CD4-positive, alpha-beta memory T cell (primary cell): ENCODE results near the gene MMP24OS. TPM values are rescaled to one million over a fixed set of nuclear protein-coding genes. Genes with fewer than 3 reads are reported as not detected.

Experiments used
- CTCF ChIA-PET: fragments of 350-600 bp; sonication (Branson Sonifier 250); formaldehyde crosslinking; loops from one replicate; lab custom pipeline; 2021; ENCODE audit warnings: inconsistent platforms; ENCODE audit not compliant: partially characterized antibody; lab: Charles Lee
- POLR2A ChIA-PET: fragments of 350-600 bp; sonication (Branson Sonifier 250); formaldehyde crosslinking; loops from one replicate; lab custom pipeline; 2021; ENCODE audit not compliant: partially characterized antibody; lab: Charles Lee
- DNase-seq, 5 donors: peaks; one replicate each; pipeline versions ENCODE4 v3.0.0 to v3.0.0-alpha.2; 2020 to 2022; ENCODE audit warnings: mixed read lengths in 1 of 5
- H3K27ac ChIP-seq: one replicate; pipeline ENCODE4 v1.7.0; 2013; ENCODE audit warnings: low read depth, low read length
- H3K27me3 ChIP-seq: 2 replicates; pipeline ENCODE4 v1.7.0; 2013; ENCODE audit warnings: mild to moderate bottlenecking, low read length, moderate library complexity; ENCODE audit not compliant: insufficient read depth
- H3K36me3 ChIP-seq: 2 replicates; pipeline ENCODE4 v1.7.0; 2013; ENCODE audit warnings: mild to moderate bottlenecking, low read length, moderate library complexity; ENCODE audit not compliant: insufficient read depth
- H3K4me1 ChIP-seq: 2 replicates; pipeline ENCODE4 v1.7.0; 2013; ENCODE audit warnings: mild to moderate bottlenecking, low read length, moderate library complexity; ENCODE audit not compliant: insufficient read depth
- H3K4me3 ChIP-seq, 2 donors: one replicate each; pipeline ENCODE4 v1.7.0; 2013; ENCODE audit warnings: low read length in 2 of 2, mild to moderate bottlenecking in 1 of 2
- H3K9me3 ChIP-seq, 2 donors: one replicate each; pipeline ENCODE4 v1.7.0; 2013; ENCODE audit warnings: low read length in 2 of 2, control low read depth in 1 of 2; ENCODE audit not compliant: control insufficient read depth in 1 of 2
- H3K27ac Mint-ChIP-seq, 7 donors: one replicate each; pipeline ENCODE4 v1.8.0; 2020 to 2021; ENCODE audit warnings: mixed read lengths in 7 of 7, mild to moderate bottlenecking in 6 of 7, inconsistent platforms in 3 of 7, moderate library complexity in 3 of 7
- H3K27me3 Mint-ChIP-seq, 2 donors: one replicate each; pipeline ENCODE4 v1.8.0; 2020 to 2021; ENCODE audit warnings: mixed read lengths in 2 of 2
- H3K36me3 Mint-ChIP-seq, 2 donors: one replicate each; pipeline ENCODE4 v1.8.0; 2020 to 2021; ENCODE audit warnings: mixed read lengths in 2 of 2, inconsistent platforms in 1 of 2, mild to moderate bottlenecking in 1 of 2
- H3K4me1 Mint-ChIP-seq, 4 donors: one replicate each; pipeline ENCODE4 v1.8.0; 2020 to 2021; ENCODE audit warnings: mixed read lengths in 4 of 4, mild to moderate bottlenecking in 1 of 4
- H3K4me3 Mint-ChIP-seq, 8 donors: one replicate each; pipeline ENCODE4 v1.8.0; 2020 to 2021; ENCODE audit warnings: mixed read lengths in 8 of 8, mild to moderate bottlenecking in 7 of 8, moderate library complexity in 6 of 8, inconsistent platforms in 3 of 8
- H3K9me3 Mint-ChIP-seq, 8 donors: one replicate each; pipeline ENCODE4 v1.8.0; 2020 to 2021; ENCODE audit warnings: mixed read lengths in 8 of 8, mild to moderate bottlenecking in 5 of 8, inconsistent platforms in 3 of 8, moderate library complexity in 1 of 8
- intact Hi-C: fragments of 100-400 bp; cut with micrococcal nuclease; formaldehyde crosslinking; loops from one replicate; pipeline ENCODE4 v1.15.1; 2023
- polyA plus RNA-seq, 2 donors: library from polyadenylated mRNA; unstranded; fragments of 300-500 nt; fragmentation: Illumina TruSeq; gene quantifications; one replicate each; pipeline ENCODE4 v1.2.3, GENCODE V29; 2021
- total RNA-seq, 2 experiments: library from RNA; stranded (reverse); gene quantifications; one replicate each; pipeline ENCODE4 v1.2.3, GENCODE V29; 2021

MMP24OS gene
- total and polyA plus RNA-seq, 4 experiments from 2014 or later: 4.4 to 91.6 (median 47.0) TPM

- intact Hi-C loops: no loop called here
- Mint-ChIP-seq H3K27ac (peak overlapping the region in 5 of 7 donors; percentile 1 to 94 (median 82)), H3K36me3 (peaks cover 13 to 18% of the 10 kb centered on the region in 2 donors), H3K4me1 (peaks cover 10 to 18% (median 11%) of the 10 kb centered on the region in 4 donors), H3K27me3 (no peaks in the 10 kb centered on the region), H3K4me3 (no peak overlapping the region), H3K9me3 (peaks cover 0 to 1% (median 0%) of the 10 kb centered on the region in 8 donors)
- CTCF ChIA-PET: interaction anchor here (1.8 kb wide), 1 partner anchor 12 kb away, joined by 6 read pairs; no protein-coding TSS in a partner anchor
- H3K4me3 ChIP-seq: no peak overlapping the region
- H3K4me1 ChIP-seq: peaks cover 3% of the 10 kb centered on the region
- DNase-seq: no peak
- no peak overlapping the region for H3K27ac ChIP-seq
- POLR2A ChIA-PET: no interaction called here
- no peaks in the 10 kb centered on the region for H3K27me3 ChIP-seq
- H3K9me3 ChIP-seq: no peaks in the 10 kb centered on the region
- H3K36me3 ChIP-seq: no peaks in the 10 kb centered on the region
Observed at GRCh38 chr20:35314816-35315631, 37.1 kb upstream of the MMP24OS start.

- Mint-ChIP-seq H3K27ac (peak overlapping the region in 3 of 7 donors; percentile 35 to 61 (median 53)), H3K4me3 (no peak overlapping the region), H3K9me3 (no peaks in the 10 kb centered on the region), H3K36me3 (peaks cover 13 to 27% of the 10 kb centered on the region in 2 donors), H3K27me3 (no peaks in the 10 kb centered on the region), H3K4me1 (peaks cover 10 to 12% (median 10%) of the 10 kb centered on the region in 4 donors)
- Histone ChIP-seq H3K4me1 (peaks cover 3% of the 10 kb centered on the region), H3K27me3 (no peaks in the 10 kb centered on the region), H3K36me3 (no peaks in the 10 kb centered on the region), H3K9me3 (no peaks in the 10 kb centered on the region), H3K4me3 (no peak overlapping the region), H3K27ac (no peak overlapping the region)
- POLR2A ChIA-PET: no interaction called here
- CTCF ChIA-PET: no interaction called here
- no peak for DNase-seq
- intact Hi-C loops: no loop called here
Observed at GRCh38 chr20:35312318-35312717, 34.4 kb upstream of the MMP24OS start.

- intact Hi-C loops: no loop called here
- POLR2A ChIA-PET: no interaction called here
- CTCF ChIA-PET: no interaction called here
Observed at GRCh38 chr20:35311822-35312221, 33.9 kb upstream of the MMP24OS start.

GRCh38 chr20:35311409-35311808, 33.5 kb upstream of the MMP24OS start:
- H3K36me3 ChIP-seq: no peaks in the 10 kb centered on the region
- H3K4me1 ChIP-seq: peaks cover 3% of the 10 kb centered on the region
- H3K4me3 ChIP-seq: no peak overlapping the region
- H3K27ac ChIP-seq: no peak overlapping the region
- H3K27ac Mint-ChIP-seq: no peak overlapping the region
- POLR2A ChIA-PET: no interaction called here
- DNase-seq: no peak
- H3K4me1 Mint-ChIP-seq: peaks cover 10 to 12% (median 10%) of the 10 kb centered on the region in 4 donors
- H3K9me3 ChIP-seq: no peaks in the 10 kb centered on the region
- intact Hi-C loops: no loop called here
- H3K27me3 ChIP-seq: no peaks in the 10 kb centered on the region
- no peaks in the 10 kb centered on the region for H3K9me3 Mint-ChIP-seq
- no peak overlapping the region for H3K4me3 Mint-ChIP-seq
- H3K36me3 Mint-ChIP-seq: peaks cover 13 to 29% of the 10 kb centered on the region in 2 donors
- H3K27me3 Mint-ChIP-seq: no peaks in the 10 kb centered on the region
- CTCF ChIA-PET: interaction anchor here (1.2 kb wide), 1 partner anchor 18 kb away, joined by 3 read pairs; no protein-coding TSS in a partner anchor

More at GRCh38 chr20:35311822-35312221, 33.9 kb upstream of the MMP24OS start:
- no peak for DNase-seq
- Histone ChIP-seq H3K9me3 (no peaks in the 10 kb centered on the region), H3K4me3 (no peak overlapping the region), H3K4me1 (peaks cover 3% of the 10 kb centered on the region), H3K36me3 (no peaks in the 10 kb centered on the region), H3K27ac (no peak overlapping the region), H3K27me3 (no peaks in the 10 kb centered on the region)
- H3K4me1 Mint-ChIP-seq: peaks cover 10 to 12% (median 10%) of the 10 kb centered on the region in 4 donors
- H3K36me3 Mint-ChIP-seq: peaks cover 13 to 27% of the 10 kb centered on the region in 2 donors
- no peaks in the 10 kb centered on the region for H3K9me3 Mint-ChIP-seq
- H3K27me3 Mint-ChIP-seq: no peaks in the 10 kb centered on the region
- no peak overlapping the region for H3K4me3 Mint-ChIP-seq
- no peak overlapping the region for H3K27ac Mint-ChIP-seq

GRCh38 chr20:35307666-35308653, 30.0 kb upstream of the MMP24OS start:
- Mint-ChIP-seq H3K4me1 (peaks cover 6 to 10% (median 7%) of the 10 kb centered on the region in 4 donors), H3K36me3 (peaks cover 8 to 27% of the 10 kb centered on the region in 2 donors), H3K9me3 (no peaks in the 10 kb centered on the region), H3K27me3 (no peaks in the 10 kb centered on the region), H3K4me3 (no peak overlapping the region), H3K27ac (peak overlapping the region in 4 of 7 donors; percentile 15 to 86 (median 64))
- intact Hi-C loops: no loop called here
- Histone ChIP-seq H3K27me3 (no peaks in the 10 kb centered on the region), H3K9me3 (no peaks in the 10 kb centered on the region), H3K36me3 (peaks cover 5% of the 10 kb centered on the region), H3K27ac (no peak overlapping the region), H3K4me3 (no peak overlapping the region), H3K4me1 (peaks cover 6% of the 10 kb centered on the region)
- POLR2A ChIA-PET: no interaction called here
- DNase-seq: no peak
- CTCF ChIA-PET: interaction anchor here (1.1 to 1.9 kb wide), 6 partner anchors 9 to 137 kb away, joined by 3 to 5 read pairs (median 3); partner anchors contain the start of gene MMP24OS

GRCh38 chr20:35306931-35307517, 29.1 kb upstream of the MMP24OS start:
- peaks cover 0 to 21% of the 10 kb centered on the region in 2 donors for H3K36me3 Mint-ChIP-seq
- Histone ChIP-seq H3K4me3 (no peak overlapping the region), H3K27ac (no peak overlapping the region), H3K4me1 (peaks cover 6% of the 10 kb centered on the region), H3K9me3 (no peaks in the 10 kb centered on the region), H3K36me3 (peaks cover 5% of the 10 kb centered on the region), H3K27me3 (no peaks in the 10 kb centered on the region)
- no peaks in the 10 kb centered on the region for H3K27me3 Mint-ChIP-seq
- no peak overlapping the region for H3K4me3 Mint-ChIP-seq
- peak overlapping the region in 3 of 7 donors; percentile 48 to 86 (median 65) for H3K27ac Mint-ChIP-seq
- POLR2A ChIA-PET: no interaction called here
- DNase-seq: peak in 2 of 5 donors; percentile 14 to 16
- CTCF ChIA-PET: interaction anchor here (1.1 to 3.9 kb wide), 5 partner anchors 10 to 133 kb away, joined by 3 to 35 read pairs (median 4); partner anchors contain the start of genes GDF5 and MMP24OS
- intact Hi-C loops: no loop called here
- peaks cover 4 to 10% (median 6%) of the 10 kb centered on the region in 4 donors for H3K4me1 Mint-ChIP-seq
- no peaks in the 10 kb centered on the region for H3K9me3 Mint-ChIP-seq
